Inflammatory macrophage treated with lipopolysaccharide for 1 hour (primary cell): ENCODE measurements around the gene TAF1.
A peak's percentile ranks its signal among the peaks of the same experiment; 100 is the strongest.
"Not testable (repeated sequence)": the region's sequence is repeated elsewhere in the genome, so short reads cannot be mapped to it uniquely, and the experiment has no call there.

Experiments used
- DNase-seq, 2 donors: peaks; one replicate each; pipeline ENCODE4 v3.0.0-alpha.2; 2020 to 2022

TAF1 gene

GRCh38 chrX:71365875-71366673 is at the start of gene TAF1:
TAF1 (plus strand) TSS chrX:71366357; CDS start chrX:71366375, 18 bp downstream.
- peak; percentile 89 to 96 for DNase-seq

DNA sequence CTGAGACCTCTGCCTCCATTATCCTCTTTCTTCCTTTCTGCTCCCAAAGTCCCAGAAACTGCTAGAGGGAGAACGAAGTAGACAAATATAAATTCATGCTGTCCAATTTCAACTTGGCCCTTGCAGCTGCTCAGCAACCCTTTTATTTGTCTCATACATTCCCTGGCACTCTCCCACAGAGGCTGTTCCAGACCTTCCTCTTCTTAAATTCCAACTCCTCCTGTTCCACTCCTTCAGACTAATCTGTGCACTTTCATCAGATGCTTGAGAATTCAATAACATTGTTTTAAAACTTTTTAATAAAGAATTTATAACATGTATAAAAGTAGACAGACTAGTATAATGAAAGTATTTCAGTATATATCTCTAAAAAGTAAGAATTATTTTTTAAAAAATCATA is 49.2 kb upstream of the TAF1 start:
- not testable (repeated sequence) for DNase-seq

DNA sequence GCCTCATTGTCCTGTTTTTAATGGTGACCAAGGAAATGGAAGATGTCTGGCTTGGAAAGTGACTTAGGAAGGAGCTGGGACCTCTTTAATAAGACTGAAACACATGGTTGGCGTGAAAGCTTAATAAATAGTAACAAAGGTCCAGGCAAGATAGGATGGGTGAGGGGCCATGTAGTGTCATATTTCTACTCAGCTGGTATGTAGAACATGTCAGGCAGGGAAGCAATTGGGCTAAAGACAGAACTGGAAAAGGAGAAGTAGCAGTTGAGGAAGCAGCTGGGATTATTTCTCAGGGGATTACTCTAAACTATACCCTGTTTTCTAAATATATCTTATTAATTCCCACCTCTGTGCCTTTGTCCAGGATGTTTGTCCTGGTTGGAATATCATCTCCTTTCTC is 46.0 kb upstream of the TAF1 start:
- peak; percentile 4 to 7 for DNase-seq

GRCh38 chrX:71321731-71322130 is 44.4 kb upstream of the TAF1 start:
- no peak for DNase-seq

DNA sequence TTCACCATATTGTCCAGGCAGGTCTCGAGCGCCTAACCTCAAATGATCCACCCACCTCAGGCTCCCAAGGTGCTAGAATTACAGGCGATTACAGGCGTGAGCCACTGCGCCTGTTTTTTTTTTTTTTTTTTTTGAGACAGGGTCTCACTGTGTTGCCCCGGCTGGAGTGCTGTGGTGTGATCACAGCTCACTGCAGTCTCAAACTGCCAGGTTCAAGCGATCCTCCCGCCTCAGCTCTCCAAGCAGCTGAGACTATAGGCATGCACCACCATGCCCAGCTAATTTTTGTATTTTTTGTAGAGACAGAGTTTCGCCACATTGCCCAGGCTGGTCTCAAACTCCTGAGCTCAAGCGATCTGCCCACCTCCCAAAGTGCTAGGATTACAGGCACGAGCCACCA is 41.7 kb upstream of the TAF1 start:
- not testable (repeated sequence) for DNase-seq

DNA sequence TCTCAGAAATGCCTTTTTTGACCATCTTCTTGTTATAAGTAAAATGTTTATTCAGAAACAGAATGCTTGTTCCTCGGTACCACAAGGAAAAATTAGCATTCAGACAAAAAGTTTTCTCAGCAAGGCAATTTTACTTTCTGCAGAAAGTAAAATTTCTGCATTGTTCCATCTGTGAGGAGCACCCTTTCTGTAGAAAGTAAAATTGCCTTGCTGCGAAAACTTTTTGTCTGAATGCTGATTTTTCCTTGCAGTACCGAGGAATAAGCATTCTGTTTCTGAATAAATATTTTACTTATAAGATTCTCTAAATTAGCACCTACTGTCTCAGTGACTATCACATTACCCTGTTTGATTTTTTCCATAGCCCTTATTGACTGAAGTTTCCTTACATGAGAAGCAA is 39.8 kb upstream of the TAF1 start:
- no peak for DNase-seq

DNA sequence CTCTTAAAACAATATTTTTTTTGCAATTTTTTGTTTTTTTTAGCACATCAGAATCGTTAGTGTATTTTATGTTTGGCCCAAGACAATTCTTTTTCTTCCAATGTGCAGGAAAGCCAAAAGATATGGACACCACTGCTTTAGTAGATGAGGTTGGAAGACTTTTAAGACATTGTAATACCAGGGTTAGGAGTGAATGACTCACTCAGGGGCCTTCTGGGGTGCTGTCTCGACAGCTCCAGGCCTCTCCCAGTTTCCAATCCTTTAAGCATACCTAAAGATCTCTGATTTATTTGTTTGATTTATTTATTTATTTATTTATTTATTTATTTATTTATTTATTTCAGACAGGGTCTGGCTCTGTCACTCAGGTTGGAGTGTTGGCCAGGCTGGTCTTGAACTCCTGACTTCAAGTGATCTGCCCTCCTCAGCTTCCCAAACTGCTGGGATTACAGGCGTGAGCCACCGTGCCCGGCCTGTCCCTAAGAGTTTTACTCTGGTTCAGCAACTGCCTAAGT is 16.9 kb upstream of the TAF1 start:
- not testable (repeated sequence) for DNase-seq

DNA sequence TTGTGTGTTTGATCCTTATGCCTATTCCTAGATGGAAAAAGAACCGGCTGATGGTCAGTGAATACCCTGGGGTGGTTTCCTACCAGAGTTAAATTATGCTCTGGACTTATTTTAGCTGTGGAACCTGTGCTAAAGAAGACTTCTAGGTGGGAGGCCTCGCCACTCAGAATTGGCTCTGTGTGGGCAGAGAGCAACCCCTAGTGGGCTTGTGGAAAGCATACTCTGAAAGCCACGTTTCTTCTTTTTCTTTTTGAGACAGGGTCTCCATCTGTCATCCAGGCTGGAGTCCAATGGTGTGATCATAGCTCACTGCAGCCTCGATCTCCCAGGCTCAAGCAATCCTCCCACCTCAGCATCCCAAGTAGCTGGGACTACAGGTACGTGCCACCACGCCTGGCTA is 16.3 kb upstream of the TAF1 start:
- not testable (repeated sequence) for DNase-seq

GRCh38 chrX:71352439-71352838 is 13.7 kb upstream of the TAF1 start:
- DNase-seq = not testable (repeated sequence)

GRCh38 chrX:71364221-71364620 is 1.9 kb upstream of the TAF1 start:
- DNase-seq = no peak

- DNase-seq = no peak
Measured at GRCh38 chrX:71365356-71365874, 742 bp upstream of the TAF1 start.

GRCh38 chrX:71366674-71367256 is 608 bp downstream of the TAF1 start:
- peak; percentile 3 to 5 for DNase-seq

DNA sequence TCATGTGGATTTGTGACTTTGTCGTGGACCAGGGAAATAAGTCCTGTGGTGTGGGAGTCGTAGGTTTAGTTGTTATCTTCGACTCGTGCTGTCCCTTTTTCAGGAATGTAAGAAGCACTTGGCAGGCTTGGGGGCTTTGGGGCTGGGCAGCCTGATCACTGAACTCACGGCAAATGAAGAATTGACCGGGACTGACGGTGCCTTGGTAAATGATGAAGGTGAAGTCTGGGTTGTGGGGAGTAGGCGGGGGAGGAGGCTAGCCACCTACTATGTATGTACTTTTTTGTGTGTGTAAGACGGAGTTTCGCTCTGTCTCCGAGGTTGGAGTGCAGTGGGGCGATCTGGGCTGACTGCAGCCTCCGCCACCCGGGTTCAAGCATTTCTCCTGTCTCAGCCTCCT is 1.2 kb downstream of the TAF1 start:
- no peak for DNase-seq

- DNase-seq = no peak
Measured at GRCh38 chrX:71372388-71372787, 6.2 kb downstream of the TAF1 start.

DNA sequence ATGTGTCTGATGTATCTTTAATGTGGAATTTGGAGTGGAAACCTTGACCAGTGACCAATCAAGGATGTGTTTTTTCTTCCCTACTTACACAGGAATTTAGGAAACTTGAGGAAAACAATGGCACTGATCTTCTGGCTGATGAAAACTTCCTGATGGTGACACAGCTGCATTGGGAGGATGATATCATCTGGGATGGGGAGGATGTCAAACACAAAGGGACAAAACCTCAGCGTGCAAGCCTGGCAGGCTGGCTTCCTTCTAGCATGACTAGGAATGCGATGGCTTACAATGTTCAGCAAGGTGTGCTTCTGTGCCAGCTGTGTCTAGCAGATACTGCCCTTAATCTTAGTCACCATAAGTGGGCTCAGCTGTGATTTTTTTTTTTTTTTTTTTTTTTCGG is 12.6 kb downstream of the TAF1 start:
- no peak for DNase-seq

DNA sequence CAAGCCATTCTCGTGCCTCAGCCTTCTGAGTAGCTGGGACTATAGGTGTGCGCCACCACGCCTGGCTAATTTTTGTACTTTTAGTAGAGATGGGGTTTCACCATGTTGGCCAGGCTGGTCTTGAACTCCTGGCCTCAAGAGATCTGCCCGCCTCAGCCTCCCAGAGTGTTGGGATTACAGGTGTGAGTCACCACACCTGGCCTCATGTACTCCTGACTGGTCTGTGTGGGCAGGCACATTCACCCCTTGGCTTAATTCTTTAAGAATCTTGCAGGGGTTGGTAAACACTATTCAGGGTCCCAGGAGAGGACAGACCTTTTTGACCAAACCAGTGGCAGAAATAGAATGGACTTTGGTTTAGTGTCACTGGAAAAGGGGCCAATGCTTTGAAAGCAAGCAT is 25.6 kb downstream of the TAF1 start:
- DNase-seq = not testable (repeated sequence)

- no peak for DNase-seq
Measured at GRCh38 chrX:71393919-71394318, 27.8 kb downstream of the TAF1 start.

GRCh38 chrX:71396576-71396975 is 30.4 kb downstream of the TAF1 start:
- no peak for DNase-seq

DNA sequence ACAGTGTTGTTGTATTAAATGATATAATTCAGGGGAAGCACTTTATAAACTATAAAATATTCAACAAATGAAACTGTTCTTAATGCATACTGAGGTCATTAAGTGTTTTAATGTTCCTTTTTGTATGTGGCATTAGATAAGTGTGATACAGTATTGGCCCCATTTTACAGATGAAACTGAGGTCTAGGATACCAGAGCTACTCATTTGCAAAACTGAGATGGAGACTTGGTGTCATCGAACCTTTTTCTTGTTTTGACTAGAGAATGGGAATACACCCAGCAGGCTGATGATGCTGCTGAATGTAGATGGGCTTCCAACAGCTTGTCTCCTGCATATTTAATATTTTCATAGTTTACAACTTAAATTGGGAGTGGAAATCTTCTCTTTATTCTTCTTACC is 34.6 kb downstream of the TAF1 start:
- no peak for DNase-seq

- not testable (repeated sequence) for DNase-seq
Measured at GRCh38 chrX:71416260-71416659, 50.1 kb downstream of the TAF1 start.

GRCh38 chrX:71420686-71421085 is 54.5 kb downstream of the TAF1 start:
- DNase-seq = no peak

- no peak for DNase-seq
Measured at GRCh38 chrX:71432733-71433132, 66.6 kb downstream of the TAF1 start.

- DNase-seq = no peak
Measured at GRCh38 chrX:71438750-71439149, 72.6 kb downstream of the TAF1 start.

- DNase-seq = no peak
Measured at GRCh38 chrX:71439420-71439819, 73.3 kb downstream of the TAF1 start.
